Endothelial cell of umbilical vein (primary cell): ENCODE results near the gene TTLL7. TPM values are rescaled to one million over a fixed set of nuclear protein-coding genes. Genes with fewer than 3 reads are reported as not detected.

Experiments
- BruUV-seq: library from RNA; stranded (reverse); fragments of 400-500 nt; replicated peaks from 2 replicates; lab custom pipeline; 2021; lab: Mats Ljungman, UMichigan
- CTCF ChIA-PET: fragments of 300-600, 350-600 bp; sonication (Branson Sonifier 250); formaldehyde crosslinking; loops from one replicate; lab custom pipeline; 2021; ENCODE audit warnings: antibody characterized with exemption, inconsistent platforms; lab: Charles Lee
- POLR2A ChIA-PET: fragments of 300-600, 350-600 bp; sonication (Branson Sonifier 250); formaldehyde crosslinking; loops from one replicate; lab custom pipeline; 2021; ENCODE audit warnings: antibody characterized with exemption, inconsistent platforms; lab: Charles Lee
- DNase-seq: peaks from one replicate; pipeline ENCODE4 v3.0.0-alpha.2; 2011; ENCODE audit warnings: low read depth, low spot score
- FAIRE-seq: peaks from 2 replicates; lab custom pipeline; 2011; peaks lifted over from hg19 to GRCh38; lab: Jason Lieb, UNC
- H2AFZ ChIP-seq: 2 replicates; pipeline ENCODE4 v1.6.0; 2012; ENCODE audit warnings: low read depth, low read length, control low read depth, inconsistent platforms
- H3K27ac ChIP-seq: 2 replicates; pipeline ENCODE4 v1.5.1; 2011; ENCODE audit warnings: low read depth, mild to moderate bottlenecking, control low read depth, low read length, moderate library complexity; ENCODE audit not compliant: insufficient read depth
- H3K27me3 ChIP-seq, 2 experiments: 2 replicates each; pipeline versions ENCODE4 v1.6.0 to v1.6.1; 2011; ENCODE audit warnings: low read length in 2 of 2, mixed read lengths in 1 of 2; ENCODE audit not compliant: control insufficient read depth in 2 of 2, insufficient read depth in 2 of 2
- H3K36me3 ChIP-seq, 2 experiments: 2 replicates in 1 of 2; 3 replicates in 1 of 2; pipeline ENCODE4 v1.5.1; 2011; ENCODE audit warnings: low read length in 2 of 2, mild to moderate bottlenecking in 1 of 2, moderate library complexity in 1 of 2; ENCODE audit not compliant: control insufficient read depth in 2 of 2, insufficient read depth in 2 of 2; ENCODE audit errors: extremely low read depth in 1 of 2
- H3K4me1 ChIP-seq: 3 replicates; pipeline ENCODE4 v1.5.1; 2011; ENCODE audit warnings: mild to moderate bottlenecking, low read length; ENCODE audit not compliant: control insufficient read depth, insufficient read depth; ENCODE audit errors: extremely low read depth
- H3K4me2 ChIP-seq: 2 replicates; pipeline ENCODE4 v1.6.1; 2011; ENCODE audit warnings: low read length, control low read depth, mixed read lengths; ENCODE audit not compliant: insufficient read depth
- H3K4me3 ChIP-seq, 3 experiments: fragments of 200-600 bp in 1 of 3; sonication (generic), shearing (Covaris generic) in 1 of 3; replicated peaks in 1 of 3; 2 replicates each; pipeline ENCODE4 v1.5.1; 2011 to 2016; ENCODE audit warnings: control low read depth in 3 of 3, low read length in 3 of 3, mild to moderate bottlenecking in 2 of 3, inconsistent platforms in 1 of 3, low read depth in 1 of 3, moderate library complexity in 1 of 3; ENCODE audit not compliant: insufficient read depth in 1 of 3
- H3K79me2 ChIP-seq: 2 replicates; pipeline ENCODE4 v1.6.0; 2012; ENCODE audit warnings: low read length, inconsistent platforms; ENCODE audit not compliant: control insufficient read depth, insufficient read depth
- H3K9ac ChIP-seq: replicated peaks from 2 replicates; pipeline ENCODE3; 2011; ENCODE audit warnings: low read length, control low read depth; ENCODE audit not compliant: insufficient read depth; ENCODE audit errors: extremely low read depth
- H3K9me1 ChIP-seq: replicated peaks from 3 replicates; pipeline ENCODE4 v1.6.0; 2011; ENCODE audit warnings: mild to moderate bottlenecking, low read length; ENCODE audit not compliant: control insufficient read depth, insufficient read depth; ENCODE audit errors: extremely low read depth
- H3K9me3 ChIP-seq: replicated peaks from 2 replicates; pipeline ENCODE4 v1.5.1; 2012; ENCODE audit warnings: low read length, inconsistent platforms; ENCODE audit not compliant: control insufficient read depth, insufficient read depth
- H4K20me1 ChIP-seq: replicated peaks from 2 replicates; pipeline ENCODE3; 2011; ENCODE audit warnings: mild to moderate bottlenecking, low read length; ENCODE audit not compliant: control insufficient read depth, insufficient read depth; ENCODE audit errors: extremely low read depth
- EZH2 ChIP-seq: IDR thresholded peaks from 2 replicates; pipeline ENCODE4 v1.6.1; 2012; ENCODE audit warnings: borderline replicate concordance, low read depth, mild to moderate bottlenecking, moderate library complexity, low read length, inconsistent platforms; ENCODE audit not compliant: severe bottlenecking
- FOS ChIP-seq: IDR thresholded peaks from 2 replicates; pipeline ENCODE4 v1.6.1; 2011; ENCODE audit warnings: mild to moderate bottlenecking, low read length, moderate library complexity, borderline replicate concordance; ENCODE audit not compliant: insufficient read depth
- GATA2 ChIP-seq: IDR thresholded peaks from 2 replicates; pipeline ENCODE4 v1.7.0; 2011; ENCODE audit warnings: low read depth, mild to moderate bottlenecking, moderate library complexity, mixed read lengths, low read length; ENCODE audit not compliant: insufficient read length, insufficient read depth
- JUN ChIP-seq: IDR thresholded peaks from 2 replicates; pipeline ENCODE4 v1.6.1; 2011; ENCODE audit warnings: borderline replicate concordance, low read depth; ENCODE audit not compliant: insufficient read length, insufficient read depth
- MYC ChIP-seq: IDR thresholded peaks from one replicate; pipeline ENCODE4 v1.6.1; 2011; ENCODE audit warnings: mild to moderate bottlenecking, low read depth, low read length
- POLR2A ChIP-seq: IDR thresholded peaks from 2 replicates; pipeline ENCODE4 v1.6.1; 2012; ENCODE audit warnings: low read depth, mild to moderate bottlenecking, control low read depth, low read length
- POLR2AphosphoS5 ChIP-seq: IDR thresholded peaks from 2 replicates; pipeline ENCODE4 v1.6.1; 2012; ENCODE audit warnings: low read depth, mild to moderate bottlenecking, control low read depth, low read length, moderate library complexity; ENCODE audit not compliant: insufficient read depth
- dilution Hi-C: fragments of 300-500 bp; cut with MboI; formaldehyde crosslinking; loops from one replicate; pipeline ENCODE4 v1.15.0; 2019; ENCODE audit warnings: low sequenced_read_pairs; ENCODE audit not compliant: extremely low pct_ligation_motif_present
- intact Hi-C: fragments of 100-400 bp; cut with micrococcal nuclease; formaldehyde crosslinking; loops from one replicate; pipeline ENCODE4 v1.10.0; 2022
- polyA plus RNA-seq, 4 experiments: library from polyadenylated mRNA; depleted of rRNA in 3 of 4; stranded (reverse) in 3 of 4; unstranded in 1 of 4; fragments of >200 nt; gene quantifications; 2 replicates each; pipeline versions ENCODE4 v1.2.1 to v1.2.3, GENCODE V29; 2011 to 2012; ENCODE audit warnings: missing spikeins in 1 of 4
- total RNA-seq: library from RNA; stranded (reverse); gene quantifications from 2 replicates; pipeline ENCODE4 v1.2.3, GENCODE V29; 2021
- TF ChIP-seq, protein P1 (sequence below): IDR thresholded peaks from 2 replicates; pipeline ENCODE4 v1.6.1; 2011; ENCODE audit not compliant: insufficient read depth, insufficient read length
- TF ChIP-seq, protein P2 (sequence below), 2 donors: IDR thresholded peaks; 1 replicate in 1 of 2; 2 replicates in 1 of 2; pipeline ENCODE4 v1.5.1; 2011; ENCODE audit warnings: low read length in 2 of 2, mild to moderate bottlenecking in 2 of 2, moderate library complexity in 2 of 2, control low read depth in 1 of 2, inconsistent platforms in 1 of 2, low read depth in 1 of 2; ENCODE audit not compliant: insufficient read depth in 1 of 2; ENCODE audit errors: extremely low read depth in 1 of 2

TTLL7 gene
- total and polyA plus RNA-seq, 2 donors (not counting 3 experiments of a cell fraction or from before 2014, with no cell fraction given), result 2.1 to 11.7 TPM

DNA sequence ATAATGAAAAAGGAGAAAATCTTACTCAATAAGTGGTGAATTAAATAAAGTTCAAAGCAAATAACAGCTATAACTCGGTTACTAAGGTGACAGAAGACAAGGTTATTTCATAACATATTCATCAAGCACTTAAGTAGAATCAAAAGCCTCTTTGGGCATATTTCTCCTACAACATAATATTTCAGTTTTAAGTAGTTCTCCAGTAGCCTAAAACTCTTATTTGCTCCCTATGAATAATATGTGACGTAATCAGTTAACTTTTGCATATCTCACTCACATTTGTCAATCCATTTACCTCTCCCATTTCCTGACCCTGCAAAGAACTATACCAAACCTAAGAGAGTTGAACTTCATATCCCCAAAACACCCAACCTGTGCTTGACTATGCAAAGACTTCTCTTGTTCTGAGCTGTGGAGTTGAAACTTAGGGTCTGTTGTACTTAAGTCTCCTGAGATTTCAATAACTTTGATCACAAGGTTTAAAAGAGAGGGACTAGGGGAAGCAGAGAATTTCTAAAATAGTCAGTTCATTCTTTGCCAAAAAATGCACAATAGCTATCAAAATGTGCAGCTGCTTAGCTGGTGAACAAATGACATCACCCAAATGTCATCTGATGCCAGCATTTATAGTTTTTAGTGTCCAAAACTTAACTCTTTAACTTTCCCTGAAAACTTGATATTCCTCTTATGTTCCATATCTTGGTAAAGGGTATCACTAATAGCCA, 37.2 kb downstream of the TTLL7 start:
- H3K4me1 ChIP-seq, result no peaks in the 10 kb centered on the region
- no TSS peak for BruUV-seq
- dilution Hi-C loops, result no loop called here
- FAIRE-seq (no peak), DNase-seq (no peak)
- no peaks in the 10 kb centered on the region for H3K9me3 ChIP-seq
- TF ChIP-seq, protein P1, sequence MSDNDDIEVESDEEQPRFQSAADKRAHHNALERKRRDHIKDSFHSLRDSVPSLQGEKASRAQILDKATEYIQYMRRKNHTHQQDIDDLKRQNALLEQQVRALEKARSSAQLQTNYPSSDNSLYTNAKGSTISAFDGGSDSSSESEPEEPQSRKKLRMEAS, result no peak
- TF ChIP-seq POLR2A (no peak), EZH2 (no peak), FOS (no peak), POLR2AphosphoS5 (no peak), MYC (no peak), GATA2 (no peak), JUN (no peak)
- TF ChIP-seq, protein P2, sequence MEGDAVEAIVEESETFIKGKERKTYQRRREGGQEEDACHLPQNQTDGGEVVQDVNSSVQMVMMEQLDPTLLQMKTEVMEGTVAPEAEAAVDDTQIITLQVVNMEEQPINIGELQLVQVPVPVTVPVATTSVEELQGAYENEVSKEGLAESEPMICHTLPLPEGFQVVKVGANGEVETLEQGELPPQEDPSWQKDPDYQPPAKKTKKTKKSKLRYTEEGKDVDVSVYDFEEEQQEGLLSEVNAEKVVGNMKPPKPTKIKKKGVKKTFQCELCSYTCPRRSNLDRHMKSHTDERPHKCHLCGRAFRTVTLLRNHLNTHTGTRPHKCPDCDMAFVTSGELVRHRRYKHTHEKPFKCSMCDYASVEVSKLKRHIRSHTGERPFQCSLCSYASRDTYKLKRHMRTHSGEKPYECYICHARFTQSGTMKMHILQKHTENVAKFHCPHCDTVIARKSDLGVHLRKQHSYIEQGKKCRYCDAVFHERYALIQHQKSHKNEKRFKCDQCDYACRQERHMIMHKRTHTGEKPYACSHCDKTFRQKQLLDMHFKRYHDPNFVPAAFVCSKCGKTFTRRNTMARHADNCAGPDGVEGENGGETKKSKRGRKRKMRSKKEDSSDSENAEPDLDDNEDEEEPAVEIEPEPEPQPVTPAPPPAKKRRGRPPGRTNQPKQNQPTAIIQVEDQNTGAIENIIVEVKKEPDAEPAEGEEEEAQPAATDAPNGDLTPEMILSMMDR (IDR thresholded peaks at IDR 0.05; ENCODE audit: extremely low read depth in 1 of 2, insufficient read depth in 1 of 2, low read depth in 1 of 2, low read length in 2 of 2), result no peak
- POLR2A ChIA-PET, result no interaction called here
- no peaks in the 10 kb centered on the region for H3K9me1 ChIP-seq
- no peaks in the 10 kb centered on the region for H3K27me3 ChIP-seq
- H3K4me2 ChIP-seq, result no peak overlapping the region
- no peak overlapping the region for H3K27ac ChIP-seq
- no peak overlapping the region for H2AFZ ChIP-seq
- no peaks in the 10 kb centered on the region for H3K79me2 ChIP-seq
- H3K9ac ChIP-seq, result no peak overlapping the region
- no peaks in the 10 kb centered on the region for H4K20me1 ChIP-seq
- intact Hi-C loops, result no loop called here
- no peak overlapping the region for H3K4me3 ChIP-seq
- CTCF ChIA-PET, result interaction anchor here (0.7 to 2.5 kb wide), 4 partner anchors 13 to 174 kb away, joined by 3 to 10 read pairs (median 3); no protein-coding TSS in a partner anchor
- no peaks in the 10 kb centered on the region for H3K36me3 ChIP-seq
